Right lobe of liver (tissue), 4 donors: ENCODE results near the gene APBA1.

Experiments used
- POLR2A ChIP-seq: fragments of 450-650 bp; IDR thresholded peaks from one replicate; pipeline ENCODE4 v1.6.1; 2017; ENCODE audit warnings: antibody characterized with exemption, mild to moderate bottlenecking
- TF ChIP-seq, protein P1 (sequence below), 4 donors: fragments of 200-600 bp in 3 of 4; fragments of 450-650 bp in 1 of 4; IDR thresholded peaks; one replicate each; pipeline versions ENCODE4 v1.5.1 to v1.8.0; 2016 to 2022; ENCODE audit warnings: antibody characterized with exemption in 4 of 4, mild to moderate bottlenecking in 2 of 4
- donor health status: DM: no; HTN: no; CAD: no.
- donor health status: DM: no; HTN: no; CAD: no.
- donor health status: DM: no; HTN: yes; CAD: no.

DNA sequence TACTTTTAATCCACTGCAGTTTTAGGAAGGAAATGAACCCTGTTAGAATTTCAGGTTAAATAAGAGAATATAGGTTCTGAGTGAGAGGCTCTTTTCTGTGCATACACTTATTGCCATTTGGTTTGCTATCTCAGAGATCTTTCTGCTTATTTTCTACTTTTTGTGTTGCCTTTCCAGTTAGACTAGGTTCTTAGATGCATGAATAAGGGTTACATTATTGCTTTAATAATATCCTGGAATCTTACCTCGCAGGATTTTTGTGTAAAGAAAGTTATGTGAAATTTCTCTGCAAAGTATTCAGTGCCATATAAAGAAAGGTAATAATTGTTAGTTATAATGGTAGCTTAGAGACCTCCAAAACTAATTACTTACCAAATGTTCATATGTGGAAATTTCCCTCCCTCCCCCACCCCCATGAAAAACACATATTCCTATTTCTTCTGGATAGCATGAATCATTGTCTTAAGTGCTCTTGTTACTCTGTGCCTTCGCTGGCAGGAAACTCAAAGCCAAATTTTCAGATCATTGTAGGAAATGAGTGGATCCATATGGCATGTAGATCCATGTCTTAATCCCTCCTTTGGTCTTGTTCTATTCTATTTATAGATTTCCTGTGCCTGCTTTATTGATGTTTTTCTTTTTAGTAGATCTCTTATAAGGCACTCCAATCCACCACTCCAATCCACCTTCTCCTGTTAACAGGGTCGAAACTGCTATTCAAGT, 2.7 kb upstream of the APBA1 start:
- TF ChIP-seq, protein P1, sequence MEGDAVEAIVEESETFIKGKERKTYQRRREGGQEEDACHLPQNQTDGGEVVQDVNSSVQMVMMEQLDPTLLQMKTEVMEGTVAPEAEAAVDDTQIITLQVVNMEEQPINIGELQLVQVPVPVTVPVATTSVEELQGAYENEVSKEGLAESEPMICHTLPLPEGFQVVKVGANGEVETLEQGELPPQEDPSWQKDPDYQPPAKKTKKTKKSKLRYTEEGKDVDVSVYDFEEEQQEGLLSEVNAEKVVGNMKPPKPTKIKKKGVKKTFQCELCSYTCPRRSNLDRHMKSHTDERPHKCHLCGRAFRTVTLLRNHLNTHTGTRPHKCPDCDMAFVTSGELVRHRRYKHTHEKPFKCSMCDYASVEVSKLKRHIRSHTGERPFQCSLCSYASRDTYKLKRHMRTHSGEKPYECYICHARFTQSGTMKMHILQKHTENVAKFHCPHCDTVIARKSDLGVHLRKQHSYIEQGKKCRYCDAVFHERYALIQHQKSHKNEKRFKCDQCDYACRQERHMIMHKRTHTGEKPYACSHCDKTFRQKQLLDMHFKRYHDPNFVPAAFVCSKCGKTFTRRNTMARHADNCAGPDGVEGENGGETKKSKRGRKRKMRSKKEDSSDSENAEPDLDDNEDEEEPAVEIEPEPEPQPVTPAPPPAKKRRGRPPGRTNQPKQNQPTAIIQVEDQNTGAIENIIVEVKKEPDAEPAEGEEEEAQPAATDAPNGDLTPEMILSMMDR (IDR thresholded peaks at IDR 0.05): no peak
- no peak for TF ChIP-seq POLR2A
